GM04503 (cell line): ENCODE results near the gene C1orf105.
"Not testable (repeated sequence)": the region's sequence is repeated elsewhere in the genome, so short reads cannot be mapped to it uniquely, and the experiment has no call there.

Source experiments
- DNase-seq: peaks from one replicate; pipeline ENCODE4 v3.0.0-alpha.2; 2012; ENCODE audit warnings: low read depth

The C1orf105 gene

DNA sequence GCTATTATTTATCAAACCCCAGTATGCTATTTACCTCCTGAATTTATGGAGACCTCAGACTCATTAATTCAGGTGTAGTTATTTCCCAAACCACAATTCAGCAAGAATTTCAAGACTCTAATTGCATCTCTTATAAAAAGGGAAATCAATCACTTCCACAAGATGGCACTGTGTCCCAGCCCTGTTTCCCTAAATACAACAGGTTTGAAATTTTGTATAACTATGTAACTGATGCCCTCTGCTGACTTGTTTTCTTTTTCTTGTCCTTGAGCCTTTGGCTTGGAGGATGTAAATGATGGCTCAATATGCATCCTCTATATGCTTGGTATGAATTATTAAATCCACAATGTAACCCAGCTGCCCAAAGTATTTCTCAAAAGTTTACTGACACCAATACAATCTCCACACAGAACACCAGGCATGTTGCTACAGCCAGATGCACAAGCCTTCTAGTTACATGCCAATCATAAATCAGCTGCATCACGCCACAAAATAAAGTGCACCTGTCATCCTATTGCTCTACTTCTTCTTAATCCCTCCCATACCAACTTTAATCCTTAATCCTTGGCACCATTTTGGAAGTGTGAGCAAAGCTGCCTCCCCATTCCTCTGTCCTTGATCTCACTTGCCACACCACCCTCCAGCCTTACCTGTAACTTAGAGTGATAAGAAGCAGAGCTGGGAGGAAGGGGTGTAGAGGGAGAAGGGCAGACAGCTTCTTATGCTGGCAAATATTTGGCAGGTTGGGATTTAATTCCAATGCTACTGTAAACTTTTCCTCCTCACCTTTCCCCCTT lies 9.0 kb downstream of the C1orf105 start:
- no peak for DNase-seq

DNA sequence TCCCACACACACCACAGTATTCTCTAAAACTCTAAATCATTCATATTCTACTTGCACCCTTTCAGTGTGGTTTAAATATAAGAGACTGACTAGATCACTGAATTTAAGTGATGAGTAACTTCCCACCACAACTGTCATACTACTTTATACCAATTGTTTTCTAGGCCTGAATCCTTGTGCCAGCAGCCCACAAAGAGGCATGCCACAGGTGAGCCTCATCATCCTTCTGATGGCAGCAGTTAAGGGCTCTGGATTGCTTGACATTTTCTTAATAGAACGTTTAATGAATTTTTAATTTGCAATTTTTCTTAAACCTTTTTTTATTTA lies 9.6 kb downstream of the C1orf105 start:
- DNase-seq, result no peak

DNA sequence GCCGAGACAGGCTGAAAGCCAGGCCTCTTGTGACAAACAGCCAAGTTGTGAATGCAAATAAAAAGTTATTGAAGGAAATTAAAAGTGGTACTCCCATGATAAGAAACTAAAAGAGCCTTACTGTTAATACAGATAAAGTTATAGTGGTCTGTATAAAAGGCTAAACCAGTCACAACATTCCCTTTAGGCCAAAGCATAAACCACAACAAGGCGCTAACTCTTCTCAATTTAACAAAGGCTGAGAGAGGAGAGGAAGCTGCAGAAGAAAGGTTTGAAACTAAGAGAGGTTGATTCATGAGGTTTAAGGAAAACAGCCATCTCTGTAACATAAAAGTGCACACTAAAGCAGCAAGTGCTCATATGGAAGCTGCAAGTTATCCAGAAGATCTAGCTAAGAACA lies 10.7 kb downstream of the C1orf105 start:
- DNase-seq, result no peak

DNA sequence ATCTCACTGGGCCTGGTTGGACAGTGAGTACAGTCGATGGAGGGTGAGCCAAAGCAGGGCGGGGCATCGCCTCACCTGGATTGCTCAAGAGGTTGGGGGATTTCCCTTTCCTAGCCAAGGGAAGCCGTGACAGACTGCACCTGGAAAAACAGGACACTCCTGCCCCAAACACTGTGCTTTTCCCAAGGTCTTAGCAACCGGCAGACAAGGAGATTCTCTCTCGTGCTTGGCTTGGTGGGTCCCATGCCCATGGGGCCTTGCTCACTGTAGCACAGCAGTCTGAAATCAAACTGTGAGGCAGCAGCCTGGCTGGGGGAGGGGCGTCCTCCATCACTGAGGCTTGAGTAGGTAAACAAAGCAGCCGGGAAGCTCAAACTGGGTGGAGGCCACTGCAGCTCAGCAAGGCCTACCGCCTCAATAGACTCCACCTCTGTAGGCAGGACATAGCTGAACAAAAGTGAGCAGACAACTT lies 11.3 kb downstream of the C1orf105 start:
- DNase-seq, result no peak

DNA sequence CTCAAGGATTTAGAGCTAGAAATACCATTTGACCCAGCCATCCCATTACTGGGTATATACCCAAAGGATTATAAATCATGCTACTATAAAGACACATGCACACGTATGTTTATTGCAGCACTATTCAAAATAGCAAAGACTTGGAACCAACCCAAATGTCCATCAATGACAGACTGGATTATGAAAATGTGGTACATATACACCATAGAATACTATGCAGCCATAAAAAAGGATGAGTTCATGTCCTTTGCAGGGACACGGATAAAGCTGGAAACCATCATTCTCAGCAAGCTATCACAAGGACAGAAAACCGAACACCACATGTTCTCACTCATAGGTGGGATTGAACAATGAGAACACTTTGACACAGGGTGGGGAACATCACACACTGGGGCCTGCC lies 16.7 kb downstream of the C1orf105 start:
- DNase-seq, result not testable (repeated sequence)

DNA sequence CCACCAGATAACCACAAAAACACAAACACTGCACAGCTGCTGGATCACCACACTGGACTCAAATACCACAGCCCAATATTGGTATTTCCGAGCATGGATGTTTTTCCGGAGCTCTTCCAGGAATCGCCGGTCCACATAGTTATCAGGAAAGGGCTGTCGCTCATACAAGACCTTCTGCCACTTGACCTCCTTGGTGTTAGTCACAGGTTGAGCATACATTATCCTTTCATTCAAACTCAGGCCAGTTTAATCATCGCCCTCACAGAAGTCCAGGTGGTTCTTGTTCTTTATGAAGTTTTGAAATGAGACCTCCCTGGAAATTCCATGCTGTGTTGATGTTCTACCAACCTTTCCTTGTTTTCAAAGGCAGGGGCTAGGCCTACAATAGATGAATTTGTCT lies 21.9 kb downstream of the C1orf105 start:
- DNase-seq, result no peak

DNA sequence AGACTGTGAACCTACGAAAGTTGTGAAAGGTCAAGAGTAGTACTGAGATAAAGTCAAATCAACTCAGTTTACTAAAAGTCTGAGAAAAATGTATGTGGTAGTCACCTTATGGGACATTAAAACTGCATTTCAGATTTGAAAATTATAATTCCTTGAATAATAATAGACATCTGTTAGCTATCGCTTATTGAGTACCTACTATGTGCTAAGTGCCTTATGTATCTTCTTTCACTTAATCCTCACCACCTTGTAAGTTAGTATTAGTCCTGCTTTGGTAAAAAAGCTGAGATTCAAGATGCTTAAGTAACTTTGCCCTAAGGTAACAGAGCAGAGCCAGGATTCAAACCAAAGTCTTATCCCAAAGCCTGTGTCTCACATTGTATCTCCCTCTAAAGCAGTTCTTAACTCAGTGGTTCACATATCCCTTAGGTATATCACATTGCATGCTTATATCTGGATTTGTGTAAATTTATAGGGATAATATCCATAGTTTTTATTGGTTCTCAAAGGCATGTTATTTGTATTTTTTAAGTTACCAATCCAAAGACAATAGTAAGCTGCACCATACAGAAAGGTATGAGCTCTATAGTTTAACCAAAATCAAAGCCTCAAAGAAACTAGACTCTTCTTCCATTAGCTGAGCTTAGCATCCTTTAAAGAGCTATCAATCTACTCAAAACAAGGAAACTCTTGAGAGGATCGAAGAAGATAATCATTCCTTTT lies 22.5 kb downstream of the C1orf105 start:
- DNase-seq, result no peak

DNA sequence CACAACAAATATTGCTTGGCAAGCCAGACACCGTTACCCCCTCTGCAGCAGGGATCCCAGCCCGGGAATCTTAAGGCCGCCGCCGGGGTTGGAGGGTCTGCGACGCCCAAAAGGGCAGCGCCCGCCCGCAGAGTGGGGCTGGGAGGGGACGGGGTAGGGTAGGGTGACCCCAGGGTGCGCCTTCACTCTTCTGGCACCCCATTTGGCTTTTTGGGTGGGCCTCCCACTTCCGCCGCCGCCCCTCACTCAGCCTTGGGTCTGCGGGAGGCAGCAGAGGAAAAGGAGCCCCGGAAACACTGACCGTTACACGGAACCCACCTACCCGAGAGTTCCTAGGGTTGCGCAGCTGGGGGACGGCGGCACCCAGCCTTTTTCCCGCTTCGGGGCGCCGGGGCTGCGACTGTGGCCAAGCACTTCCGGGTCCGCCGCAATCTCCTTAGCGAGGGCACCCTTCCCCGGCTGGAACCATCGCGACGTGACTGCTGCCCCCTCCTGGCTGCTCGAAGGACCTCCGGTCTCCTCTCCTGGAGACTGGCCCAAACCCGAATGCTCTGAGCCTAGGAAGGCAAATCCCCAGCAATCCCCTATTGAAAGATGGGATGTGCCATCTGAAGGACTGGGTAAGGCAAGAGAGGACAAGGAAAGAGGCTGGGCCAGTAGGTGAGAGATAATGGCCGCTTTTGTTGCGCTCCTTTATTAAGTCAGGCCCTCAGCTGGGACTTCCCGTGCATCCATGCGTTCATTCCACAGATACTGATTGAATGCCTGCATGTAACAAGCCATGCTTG lies 23.4 kb downstream of the C1orf105 start, which contains the start of gene PIGC:
Gene PIGC, minus strand, starts transcription at position 404 of the 788 bp plus-strand sequence. CDS start 1,447 bp downstream, outside the sequence.
- peak; percentile 32 for DNase-seq

DNA sequence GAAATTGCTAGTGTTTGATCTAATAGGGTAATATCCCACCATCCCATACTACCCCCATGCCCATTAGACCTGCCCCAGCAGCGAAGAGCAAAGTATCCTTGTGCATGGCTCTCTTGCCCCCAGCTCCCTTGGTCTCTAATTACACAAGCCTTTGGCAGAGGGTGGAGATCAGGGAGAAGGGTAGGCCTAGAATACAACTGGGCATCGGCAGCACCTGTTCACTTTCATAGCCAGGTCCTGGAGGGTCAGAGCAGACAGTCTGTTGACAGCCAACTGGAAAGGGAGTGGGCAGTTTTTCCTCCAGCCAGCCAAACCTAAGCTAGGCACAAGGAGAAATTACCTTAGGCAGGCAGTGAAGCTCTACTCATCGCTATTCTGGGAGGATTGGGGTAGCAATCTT lies 26.1 kb downstream of the C1orf105 start:
- DNase-seq, result no peak

DNA sequence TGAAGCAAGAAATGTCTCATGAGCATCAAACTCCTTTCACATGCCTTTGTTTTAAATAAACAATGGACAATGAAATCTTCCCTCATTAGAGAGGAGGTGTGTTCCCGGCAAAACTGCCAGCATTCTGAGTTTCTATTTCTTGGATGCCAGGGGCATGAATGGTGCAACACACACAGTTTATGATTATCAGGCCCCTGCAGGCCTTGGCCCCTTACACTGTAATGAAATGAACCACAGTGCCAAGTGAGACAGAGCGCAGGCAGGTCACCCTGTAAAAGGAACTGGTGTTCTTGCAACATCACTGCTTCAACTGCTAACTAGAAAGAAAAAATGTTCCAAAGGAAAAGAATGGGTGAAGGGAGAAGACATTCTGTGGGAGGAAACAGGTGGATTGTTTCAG lies 27.2 kb downstream of the C1orf105 start:
- no peak for DNase-seq

DNA sequence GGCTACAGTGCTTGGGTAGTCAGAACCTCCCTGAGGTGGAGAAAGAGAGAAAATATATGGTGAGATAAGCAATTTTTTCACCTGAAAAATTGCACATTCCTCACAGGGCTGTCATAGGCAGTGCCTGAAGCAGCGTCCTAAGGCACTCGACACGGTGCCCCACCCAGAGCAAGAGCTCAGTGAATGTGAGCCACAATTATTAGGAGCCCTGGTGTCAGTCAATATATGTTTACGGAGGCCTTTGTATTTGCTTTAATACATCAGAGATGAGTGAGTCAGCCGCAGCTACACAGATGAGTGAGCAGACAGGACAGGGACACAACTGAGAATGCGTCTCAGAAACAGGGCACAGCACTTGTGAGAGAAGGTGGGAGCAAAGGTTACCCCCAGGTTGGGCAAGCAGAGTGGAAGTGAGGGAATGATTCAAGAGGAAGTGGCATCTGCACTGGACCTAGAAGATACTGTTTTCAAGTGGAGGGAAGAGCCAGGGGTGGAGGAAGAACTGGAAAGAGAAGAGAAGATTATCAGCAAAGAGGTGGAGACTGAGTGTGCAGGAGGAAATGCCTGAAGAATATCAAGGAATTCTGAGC lies 28.6 kb downstream of the C1orf105 start:
- DNase-seq, result no peak

DNA sequence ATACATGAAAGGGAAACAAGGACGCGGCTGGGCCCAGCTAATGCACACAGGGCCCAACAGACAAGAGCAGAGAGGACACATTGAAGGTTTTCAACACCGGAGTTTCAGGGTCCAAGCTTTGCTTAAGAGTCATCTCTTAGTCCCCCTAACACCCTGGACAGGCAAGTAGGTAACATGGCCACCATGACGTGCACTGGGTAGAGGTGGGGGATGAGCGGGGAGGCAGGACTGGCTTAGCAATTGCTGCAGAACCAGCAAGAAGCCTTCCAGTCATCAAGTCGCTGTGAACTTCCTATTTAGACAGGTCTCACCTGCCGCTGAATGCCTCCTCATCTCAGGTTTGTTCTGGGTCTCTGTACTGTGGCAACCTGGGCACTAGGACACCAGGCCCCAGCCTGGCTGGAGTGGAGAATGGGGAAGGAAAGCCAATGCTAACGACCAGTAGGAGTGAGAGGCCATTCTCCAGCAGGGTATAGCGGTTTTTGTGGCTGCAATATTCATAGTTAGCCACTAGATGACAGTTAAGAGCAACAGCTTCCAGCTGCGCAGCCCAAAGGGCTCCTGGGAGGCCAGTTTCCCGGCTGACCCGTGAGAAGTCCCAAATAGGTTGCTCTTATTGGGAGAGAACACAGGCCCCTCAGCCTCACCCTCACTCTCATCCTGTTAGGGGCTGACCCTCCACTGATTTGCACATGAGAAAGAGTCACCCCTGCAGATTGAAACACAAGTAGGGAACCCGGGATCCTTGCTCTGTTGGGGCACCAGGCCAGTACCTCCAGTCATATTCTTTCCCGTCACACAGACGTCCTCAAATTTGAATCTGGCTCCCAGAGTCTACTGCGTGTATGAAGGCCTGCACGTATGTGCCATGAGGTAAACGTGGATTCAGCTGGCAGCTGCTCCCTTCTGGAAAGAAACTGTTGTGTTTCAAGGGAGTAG lies 29.4 kb downstream of the C1orf105 start:
- DNase-seq, result no peak

DNA sequence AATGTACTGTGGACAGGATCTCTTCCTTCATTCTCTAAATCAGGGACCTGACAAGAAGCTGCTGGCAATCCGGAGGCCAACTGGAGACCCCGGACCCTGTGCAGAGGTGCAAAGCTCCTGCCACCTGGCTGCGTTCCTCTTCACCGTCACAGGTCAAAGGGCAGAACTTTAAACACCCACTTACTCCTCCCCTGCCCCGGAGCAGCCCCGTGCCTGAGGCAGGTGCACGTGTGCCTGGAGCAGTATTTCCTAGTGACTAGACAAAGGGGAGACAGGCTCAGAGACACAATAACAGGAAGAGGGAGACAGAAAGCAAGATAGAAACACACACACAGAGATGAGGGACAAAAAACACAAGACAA lies 30.0 kb downstream of the C1orf105 start:
- no peak for DNase-seq

DNA sequence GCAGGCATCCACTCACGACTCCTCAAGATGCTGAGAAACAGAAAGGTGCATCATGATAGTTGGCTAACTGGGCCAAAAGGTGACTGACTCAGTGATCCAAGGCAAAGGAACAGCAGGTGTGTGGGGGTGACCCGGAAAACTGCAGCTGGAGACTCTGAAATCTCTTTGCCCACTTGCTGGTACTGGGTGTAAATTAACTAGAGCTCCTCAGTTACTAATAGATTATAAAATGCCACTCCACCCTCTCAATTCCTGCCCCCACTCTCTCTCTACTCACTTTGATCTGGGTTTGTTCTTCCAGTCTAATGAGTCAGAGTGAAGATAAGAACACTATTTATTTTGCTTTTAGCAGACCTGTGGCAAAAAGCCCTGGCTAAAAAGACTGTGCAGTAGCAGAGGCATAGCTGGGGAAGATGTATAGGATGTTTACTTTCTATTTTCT lies 30.5 kb downstream of the C1orf105 start:
- no peak for DNase-seq

DNA sequence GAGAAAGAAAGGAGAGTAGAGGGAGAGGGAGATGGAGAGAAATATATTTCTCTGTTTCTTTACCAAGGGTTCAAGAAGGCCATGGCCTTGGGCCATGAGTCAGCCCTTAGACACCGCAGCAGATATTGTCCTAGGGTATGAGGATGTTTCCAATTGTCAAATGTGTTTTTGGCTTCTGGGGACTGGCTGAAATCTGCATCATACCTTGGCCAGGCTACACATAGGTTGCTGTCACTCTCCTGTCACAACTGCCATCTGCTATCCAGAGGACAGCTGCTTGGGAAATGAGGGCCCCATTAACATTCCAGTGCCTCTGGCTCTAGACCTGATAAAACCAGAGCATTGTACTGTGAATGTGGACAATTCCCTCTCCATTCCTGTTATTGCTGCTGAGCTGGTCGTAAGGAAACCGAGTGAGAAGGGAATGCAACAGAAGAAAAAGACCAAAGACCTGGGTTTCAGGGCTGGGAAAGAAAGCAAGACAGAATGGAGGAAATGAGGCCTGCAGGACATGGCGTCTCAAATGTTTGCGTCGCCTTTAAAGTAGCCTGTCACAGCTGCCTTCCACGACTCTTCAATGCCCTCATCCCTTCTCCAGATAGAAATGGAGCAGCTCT lies 32.2 kb downstream of the C1orf105 start:
- no peak for DNase-seq

DNA sequence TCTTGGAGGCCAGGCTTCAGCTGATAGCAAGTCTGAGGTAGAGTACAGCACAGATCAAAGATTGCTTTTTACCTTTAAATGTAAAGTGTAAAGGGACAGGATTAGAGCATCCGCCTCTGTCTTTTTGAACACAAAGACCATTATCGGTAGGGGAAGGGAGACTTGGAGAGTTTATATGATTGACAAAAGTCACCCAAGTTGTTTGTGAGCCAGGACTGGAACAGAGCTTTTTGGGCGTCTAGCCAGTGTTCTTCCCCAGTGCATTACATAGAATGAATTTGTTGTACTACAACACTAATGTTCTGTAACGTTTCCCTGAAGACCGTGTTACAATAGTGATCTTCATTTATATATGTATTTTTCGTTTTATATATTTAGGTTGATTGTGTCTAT lies 32.7 kb downstream of the C1orf105 start:
- no peak for DNase-seq

DNA sequence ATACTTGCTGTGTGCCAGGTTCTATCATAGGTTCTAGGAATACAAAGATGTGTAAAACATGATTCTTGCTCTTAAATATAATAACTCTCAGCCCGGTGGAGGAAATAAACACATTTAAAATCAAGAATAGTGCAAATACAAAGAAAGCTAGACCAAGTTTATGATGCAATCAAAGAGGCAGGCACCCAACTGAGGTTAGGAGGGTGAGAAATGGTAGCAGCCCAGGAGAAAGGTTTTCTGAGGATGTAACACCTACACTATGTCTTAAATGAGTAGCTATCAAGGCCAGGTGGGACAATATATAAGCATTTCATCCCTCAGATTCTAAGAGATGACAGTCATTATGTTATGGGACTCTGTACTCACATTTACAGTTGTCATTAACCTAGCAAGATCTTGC lies 33.1 kb downstream of the C1orf105 start:
- DNase-seq, result no peak

DNA sequence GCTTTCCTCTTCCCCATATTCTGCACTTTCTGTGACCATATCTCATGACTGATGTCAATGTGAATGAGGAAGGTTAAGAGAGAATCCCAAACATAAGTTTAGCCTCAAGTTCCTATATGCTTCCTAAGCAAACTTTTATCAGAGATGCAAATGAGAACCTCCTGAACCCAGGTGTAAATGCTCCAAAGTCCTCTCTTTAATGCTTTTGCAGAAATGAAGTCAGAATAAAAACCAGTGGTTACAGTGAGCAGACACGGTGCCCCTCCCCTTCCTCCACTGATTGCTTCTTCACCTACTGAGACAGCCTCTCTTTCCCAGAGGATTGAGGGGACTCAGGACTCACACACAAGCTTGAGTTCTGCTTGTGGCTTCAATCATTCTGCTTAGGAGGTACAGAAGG lies 35.0 kb downstream of the C1orf105 start:
- DNase-seq, result no peak

DNA sequence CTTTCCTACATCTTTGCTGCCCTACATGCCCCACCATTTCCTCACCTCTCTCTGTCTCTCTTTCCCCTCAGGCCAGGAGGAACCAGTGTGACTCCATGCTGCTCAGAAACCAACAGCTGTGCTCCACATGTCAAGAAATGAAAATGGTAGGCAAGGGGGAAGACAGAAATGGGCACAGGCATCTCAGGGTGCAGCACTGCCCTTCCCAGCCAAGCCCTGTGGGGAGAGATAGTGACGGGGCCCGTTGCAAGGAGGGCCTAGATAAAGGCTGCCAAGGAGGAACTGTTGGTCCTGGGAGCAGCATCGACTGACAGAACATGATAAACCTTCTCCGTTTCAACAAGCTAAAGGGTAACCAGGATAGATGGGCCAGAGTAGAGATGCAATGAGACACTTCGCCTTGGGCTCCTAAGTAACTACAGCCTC lies 35.9 kb downstream of the C1orf105 start:
- DNase-seq, result no peak

DNA sequence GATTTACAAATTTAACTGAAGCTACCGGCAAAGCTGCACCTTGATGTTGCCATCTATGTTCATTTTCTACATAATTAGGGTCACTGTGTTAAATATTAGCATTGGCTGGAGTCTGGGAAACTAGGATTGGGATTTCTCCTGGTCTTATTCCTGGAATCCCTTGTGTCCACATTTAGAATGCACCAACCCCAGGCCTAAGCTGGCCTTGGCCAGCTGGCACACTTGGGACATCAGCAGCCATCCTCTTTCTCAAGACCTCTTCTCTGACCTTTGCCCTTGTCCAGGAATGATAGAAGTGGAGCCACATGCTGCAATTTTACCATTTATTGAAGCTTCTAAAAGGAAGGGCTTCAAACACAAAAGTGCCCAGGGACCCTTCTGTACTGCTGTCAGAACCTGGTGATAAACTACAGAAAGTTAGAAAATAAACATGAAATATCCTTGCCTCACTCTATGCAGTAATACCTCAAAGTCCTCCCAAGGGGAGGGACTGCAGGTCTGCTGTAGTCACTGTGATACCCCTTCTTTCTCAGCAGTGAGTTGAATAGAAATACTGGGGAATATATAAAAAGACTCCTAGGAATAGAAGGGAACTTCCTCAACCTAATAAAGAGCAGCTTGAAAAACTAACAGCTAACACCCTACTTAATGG lies 37.1 kb downstream of the C1orf105 start:
- DNase-seq, result no peak
